ENCODE data around the gene CHI3L2. TPM values are rescaled to one million over a fixed set of nuclear protein-coding genes. Genes with fewer than 3 reads are reported as not detected.

Gene CHI3L2
- total and polyA plus RNA-seq, 2 of the 13 experiments (the other 11 are each of a cell fraction or from before 2014, with no cell fraction given): 0.46 to 1.7 TPM

DNA sequence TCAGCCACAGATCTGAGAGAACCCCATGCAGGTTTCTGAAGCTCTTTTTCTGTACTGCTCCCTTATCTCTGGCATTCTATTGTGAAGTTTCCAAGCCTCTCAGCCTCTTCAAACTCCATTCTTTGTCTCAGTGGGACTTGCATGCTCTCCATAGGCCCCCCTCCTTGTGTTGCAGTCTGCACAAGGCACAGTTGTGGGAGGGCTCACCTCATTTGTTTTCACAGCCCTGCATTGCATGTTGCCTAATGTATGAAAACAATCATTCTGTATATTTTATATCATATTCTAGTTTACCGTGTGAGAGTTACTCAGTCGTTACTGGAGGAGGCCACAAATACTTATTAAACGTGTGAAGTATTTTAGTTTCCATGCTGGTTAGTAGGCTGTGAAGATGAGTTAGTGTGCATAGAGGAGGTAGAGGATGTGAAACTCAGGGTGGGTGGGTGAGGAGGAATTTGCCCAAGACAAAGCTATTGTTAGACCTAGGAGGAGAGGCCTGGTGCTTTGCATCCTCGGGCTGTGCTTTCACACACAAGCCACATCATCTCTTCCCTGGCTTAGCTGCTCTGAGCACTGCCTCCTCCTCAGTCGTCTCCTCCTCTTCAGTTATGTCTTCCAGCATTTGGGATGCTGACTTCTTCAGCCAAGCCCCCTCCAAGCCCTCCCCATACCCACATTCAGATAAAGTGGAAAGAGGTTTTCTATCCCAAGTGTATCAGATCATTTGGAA lies 7.8 kb upstream of the CHI3L2 start (continued):
- TF ChIP-seq, protein P1, sequence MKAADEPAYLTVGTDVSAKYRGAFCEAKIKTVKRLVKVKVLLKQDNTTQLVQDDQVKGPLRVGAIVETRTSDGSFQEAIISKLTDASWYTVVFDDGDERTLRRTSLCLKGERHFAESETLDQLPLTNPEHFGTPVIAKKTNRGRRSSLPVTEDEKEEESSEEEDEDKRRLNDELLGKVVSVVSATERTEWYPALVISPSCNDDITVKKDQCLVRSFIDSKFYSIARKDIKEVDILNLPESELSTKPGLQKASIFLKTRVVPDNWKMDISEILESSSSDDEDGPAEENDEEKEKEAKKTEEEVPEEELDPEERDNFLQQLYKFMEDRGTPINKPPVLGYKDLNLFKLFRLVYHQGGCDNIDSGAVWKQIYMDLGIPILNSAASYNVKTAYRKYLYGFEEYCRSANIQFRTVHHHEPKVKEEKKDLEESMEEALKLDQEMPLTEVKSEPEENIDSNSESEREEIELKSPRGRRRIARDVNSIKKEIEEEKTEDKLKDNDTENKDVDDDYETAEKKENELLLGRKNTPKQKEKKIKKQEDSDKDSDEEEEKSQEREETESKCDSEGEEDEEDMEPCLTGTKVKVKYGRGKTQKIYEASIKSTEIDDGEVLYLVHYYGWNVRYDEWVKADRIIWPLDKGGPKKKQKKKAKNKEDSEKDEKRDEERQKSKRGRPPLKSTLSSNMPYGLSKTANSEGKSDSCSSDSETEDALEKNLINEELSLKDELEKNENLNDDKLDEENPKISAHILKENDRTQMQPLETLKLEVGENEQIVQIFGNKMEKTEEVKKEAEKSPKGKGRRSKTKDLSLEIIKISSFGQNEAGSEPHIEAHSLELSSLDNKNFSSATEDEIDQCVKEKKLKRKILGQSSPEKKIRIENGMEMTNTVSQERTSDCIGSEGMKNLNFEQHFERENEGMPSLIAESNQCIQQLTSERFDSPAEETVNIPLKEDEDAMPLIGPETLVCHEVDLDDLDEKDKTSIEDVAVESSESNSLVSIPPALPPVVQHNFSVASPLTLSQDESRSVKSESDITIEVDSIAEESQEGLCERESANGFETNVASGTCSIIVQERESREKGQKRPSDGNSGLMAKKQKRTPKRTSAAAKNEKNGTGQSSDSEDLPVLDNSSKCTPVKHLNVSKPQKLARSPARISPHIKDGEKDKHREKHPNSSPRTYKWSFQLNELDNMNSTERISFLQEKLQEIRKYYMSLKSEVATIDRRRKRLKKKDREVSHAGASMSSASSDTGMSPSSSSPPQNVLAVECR (CRISPR knock-in tag; IDR thresholded peaks at IDR 0.05; ENCODE audit: borderline replicate concordance): no peak
- no peak for TF ChIP-seq ZNF343 (CRISPR knock-in tag; IDR thresholded peaks at IDR 0.05)
- no peak for TF ChIP-seq ZNF619 (CRISPR knock-in tag; IDR thresholded peaks at IDR 0.05)
- TF ChIP-seq, protein P2, sequence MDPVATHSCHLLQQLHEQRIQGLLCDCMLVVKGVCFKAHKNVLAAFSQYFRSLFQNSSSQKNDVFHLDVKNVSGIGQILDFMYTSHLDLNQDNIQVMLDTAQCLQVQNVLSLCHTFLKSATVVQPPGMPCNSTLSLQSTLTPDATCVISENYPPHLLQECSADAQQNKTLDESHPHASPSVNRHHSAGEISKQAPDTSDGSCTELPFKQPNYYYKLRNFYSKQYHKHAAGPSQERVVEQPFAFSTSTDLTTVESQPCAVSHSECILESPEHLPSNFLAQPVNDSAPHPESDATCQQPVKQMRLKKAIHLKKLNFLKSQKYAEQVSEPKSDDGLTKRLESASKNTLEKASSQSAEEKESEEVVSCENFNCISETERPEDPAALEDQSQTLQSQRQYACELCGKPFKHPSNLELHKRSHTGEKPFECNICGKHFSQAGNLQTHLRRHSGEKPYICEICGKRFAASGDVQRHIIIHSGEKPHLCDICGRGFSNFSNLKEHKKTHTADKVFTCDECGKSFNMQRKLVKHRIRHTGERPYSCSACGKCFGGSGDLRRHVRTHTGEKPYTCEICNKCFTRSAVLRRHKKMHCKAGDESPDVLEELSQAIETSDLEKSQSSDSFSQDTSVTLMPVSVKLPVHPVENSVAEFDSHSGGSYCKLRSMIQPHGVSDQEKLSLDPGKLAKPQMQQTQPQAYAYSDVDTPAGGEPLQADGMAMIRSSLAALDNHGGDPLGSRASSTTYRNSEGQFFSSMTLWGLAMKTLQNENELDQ (CRISPR knock-in tag; IDR thresholded peaks at IDR 0.05; ENCODE audit: borderline replicate concordance): no peak
- TF ChIP-seq AGO1 (IDR thresholded peaks at IDR 0.05; ENCODE audit: low read depth, low read length, poor library complexity, severe bottlenecking): no peak
- TF ChIP-seq, protein P3, sequence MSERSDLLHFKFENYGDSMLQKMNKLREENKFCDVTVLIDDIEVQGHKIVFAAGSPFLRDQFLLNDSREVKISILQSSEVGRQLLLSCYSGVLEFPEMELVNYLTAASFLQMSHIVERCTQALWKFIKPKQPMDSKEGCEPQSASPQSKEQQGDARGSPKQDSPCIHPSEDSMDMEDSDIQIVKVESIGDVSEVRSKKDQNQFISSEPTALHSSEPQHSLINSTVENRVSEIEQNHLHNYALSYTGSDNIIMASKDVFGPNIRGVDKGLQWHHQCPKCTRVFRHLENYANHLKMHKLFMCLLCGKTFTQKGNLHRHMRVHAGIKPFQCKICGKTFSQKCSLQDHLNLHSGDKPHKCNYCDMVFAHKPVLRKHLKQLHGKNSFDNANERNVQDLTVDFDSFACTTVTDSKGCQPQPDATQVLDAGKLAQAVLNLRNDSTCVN (CRISPR knock-in tag; IDR thresholded peaks at IDR 0.05; ENCODE audit: borderline replicate concordance): no peak
- TF ChIP-seq ZNF335 (CRISPR knock-in tag; IDR thresholded peaks at IDR 0.05): no peak
- no peak for TF ChIP-seq TBP (CRISPR knock-in tag; IDR thresholded peaks at IDR 0.05)
- TF ChIP-seq GTF2F1 (IDR thresholded peaks at IDR 0.05; ENCODE audit: low read length): no peak

Data from HepG2 (cell line).